ENCODE results near the gene SFT2D1. TPM values are rescaled to one million over a fixed set of nuclear protein-coding genes. Genes with fewer than 3 reads are reported as not detected.

The SFT2D1 gene
- polyA plus RNA-seq, 1 donor = 80.7 TPM

DNA sequence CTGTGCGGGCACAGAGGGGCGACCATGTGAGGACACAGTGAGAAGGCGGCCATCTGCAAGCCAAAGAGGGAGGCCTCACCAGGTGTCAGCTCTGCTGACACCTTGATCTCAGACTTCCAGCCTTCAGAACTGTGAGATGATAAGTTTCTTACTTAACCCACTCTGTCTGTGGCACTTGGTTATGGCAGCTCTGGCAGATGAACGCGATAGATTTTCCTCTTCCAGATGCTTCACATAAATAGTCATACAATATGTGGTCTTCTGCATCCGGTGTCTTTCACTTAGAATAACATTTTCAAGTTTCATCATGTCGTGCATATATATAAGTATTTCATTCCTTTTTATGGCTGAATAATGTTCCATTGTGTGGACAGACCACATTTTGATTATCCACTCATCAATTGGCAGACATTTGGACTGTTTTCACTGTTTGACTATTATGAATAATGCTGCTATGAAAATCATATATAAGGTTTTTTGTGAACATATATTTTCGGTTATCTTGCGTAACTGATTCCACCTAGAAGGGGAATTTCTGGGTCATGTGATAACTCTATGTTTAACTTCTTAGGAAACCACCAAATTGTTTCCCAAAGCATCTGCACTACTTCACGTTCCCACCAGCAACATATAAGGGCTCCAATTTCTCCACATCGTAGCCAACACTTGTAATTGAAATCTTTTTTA, 64.3 kb downstream of the SFT2D1 start:
- no peak for DNase-seq
- H3K4me1 ChIP-seq (ENCODE audit: control insufficient read depth, insufficient read depth, low read length) = no peaks in the 10 kb centered on the region
- no peak overlapping the region for H3K4me3 ChIP-seq (ENCODE audit: low read length)
- H3K9me3 ChIP-seq (ENCODE audit: control insufficient read depth, low read depth, low read length) = no peaks in the 10 kb centered on the region
- H3K36me3 ChIP-seq (ENCODE audit: control insufficient read depth, insufficient read depth, low read length) = no peaks in the 10 kb centered on the region
- H3K27me3 ChIP-seq (ENCODE audit: control insufficient read depth, insufficient read depth, low read length) = peaks cover 20% of the 10 kb centered on the region
- no peak overlapping the region for H3K27ac ChIP-seq (ENCODE audit: low read length)
- WGBS (ENCODE audit: insufficient coverage, low lambda C conversion rate) = 100% methylated on average over 1 of the region's 11 CpGs

DNA sequence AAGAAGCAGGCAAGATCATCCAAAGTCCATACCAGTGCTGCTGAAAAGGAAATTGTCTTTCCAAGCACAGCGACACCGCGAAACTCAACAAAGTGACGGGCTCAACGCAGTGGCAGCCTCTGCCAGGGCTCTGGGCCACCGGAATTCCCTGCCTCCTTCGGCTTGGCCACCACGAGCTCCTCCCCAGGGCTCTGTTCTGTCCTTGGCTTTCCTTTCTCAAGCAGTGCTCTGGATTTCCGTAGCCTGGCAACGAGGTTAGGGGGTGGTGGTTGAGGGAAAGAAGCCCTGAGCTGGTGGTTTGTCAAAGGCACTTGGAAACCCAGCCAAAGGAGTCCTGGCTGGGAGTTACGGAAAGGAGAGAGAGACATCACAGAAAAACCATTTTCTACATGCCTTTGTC, 65.3 kb downstream of the SFT2D1 start:
- 100% methylated on average over 1 of the region's 11 CpGs for WGBS (ENCODE audit: insufficient coverage, low lambda C conversion rate)
- no peak for DNase-seq
- Histone ChIP-seq H3K4me1 (ENCODE audit: control insufficient read depth, insufficient read depth, low read length) (no peaks in the 10 kb centered on the region), H3K36me3 (ENCODE audit: control insufficient read depth, insufficient read depth, low read length) (no peaks in the 10 kb centered on the region), H3K27me3 (ENCODE audit: control insufficient read depth, insufficient read depth, low read length) (peaks cover 20% of the 10 kb centered on the region), H3K27ac (ENCODE audit: low read length) (no peak overlapping the region), H3K9me3 (ENCODE audit: control insufficient read depth, low read depth, low read length) (no peaks in the 10 kb centered on the region), H3K4me3 (ENCODE audit: low read length) (no peak overlapping the region)

DNA sequence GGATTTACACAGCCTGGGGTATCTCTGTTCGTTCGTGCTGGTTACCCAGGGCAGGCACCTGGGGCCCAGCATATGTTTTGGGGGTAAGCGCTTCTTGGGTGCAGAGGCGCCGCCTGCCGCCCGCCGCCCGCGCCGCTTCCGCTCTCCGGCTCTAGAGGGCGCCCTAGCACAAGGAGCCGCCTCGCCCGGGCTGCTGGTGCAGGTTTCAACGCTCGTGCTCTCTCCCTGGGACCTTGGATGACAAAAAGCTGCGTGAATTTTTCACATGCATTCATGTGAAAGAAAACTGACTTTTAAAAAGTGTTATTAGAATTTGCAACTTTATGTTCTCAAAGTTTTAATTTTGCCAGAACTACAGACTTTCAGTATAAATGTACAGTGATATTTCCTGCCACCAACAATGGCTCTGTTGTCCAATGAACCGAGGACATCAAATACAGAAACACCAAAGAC, 66.6 kb downstream of the SFT2D1 start:
- no peaks in the 10 kb centered on the region for H3K36me3 ChIP-seq (ENCODE audit: control insufficient read depth, insufficient read depth, low read length)
- no peaks in the 10 kb centered on the region for H3K9me3 ChIP-seq (ENCODE audit: control insufficient read depth, low read depth, low read length)
- H3K4me3 ChIP-seq (ENCODE audit: low read length) = no peak overlapping the region
- no peaks in the 10 kb centered on the region for H3K4me1 ChIP-seq (ENCODE audit: control insufficient read depth, insufficient read depth, low read length)
- H3K27ac ChIP-seq (ENCODE audit: low read length) = no peak overlapping the region
- peaks cover 20% of the 10 kb centered on the region for H3K27me3 ChIP-seq (ENCODE audit: control insufficient read depth, insufficient read depth, low read length)
- WGBS (ENCODE audit: insufficient coverage, low lambda C conversion rate) = no CpG with 5 or more reads among the region's 21 CpGs
- peak; percentile 29 to 49 for DNase-seq

GRCh38 chr6:166274739-166275370, 67.5 kb downstream of the SFT2D1 start:
- no peak overlapping the region for H3K4me3 ChIP-seq (ENCODE audit: low read length)
- peaks cover 28% of the 10 kb centered on the region for H3K27me3 ChIP-seq (ENCODE audit: control insufficient read depth, insufficient read depth, low read length)
- WGBS (ENCODE audit: insufficient coverage, low lambda C conversion rate) = no CpG with 5 or more reads among the region's 13 CpGs
- H3K9me3 ChIP-seq (ENCODE audit: control insufficient read depth, low read depth, low read length) = no peaks in the 10 kb centered on the region
- H3K4me1 ChIP-seq (ENCODE audit: control insufficient read depth, insufficient read depth, low read length) = no peaks in the 10 kb centered on the region
- no peak overlapping the region for H3K27ac ChIP-seq (ENCODE audit: low read length)
- DNase-seq = no peak
- no peaks in the 10 kb centered on the region for H3K36me3 ChIP-seq (ENCODE audit: control insufficient read depth, insufficient read depth, low read length)

GRCh38 chr6:166274163-166274562, 68.2 kb downstream of the SFT2D1 start:
- no CpG with 5 or more reads among the region's 4 CpGs for WGBS (ENCODE audit: insufficient coverage, low lambda C conversion rate)

GRCh38 chr6:166271376-166271765, 71.0 kb downstream of the SFT2D1 start:
- no peak for DNase-seq
- no CpG with 5 or more reads among the region's 9 CpGs for WGBS (ENCODE audit: insufficient coverage, low lambda C conversion rate)
- Histone ChIP-seq H3K4me3 (ENCODE audit: low read length) (no peak overlapping the region), H3K9me3 (ENCODE audit: control insufficient read depth, low read depth, low read length) (no peaks in the 10 kb centered on the region), H3K27ac (ENCODE audit: low read length) (no peak overlapping the region), H3K27me3 (ENCODE audit: control insufficient read depth, insufficient read depth, low read length) (peaks cover 49% of the 10 kb centered on the region), H3K36me3 (ENCODE audit: control insufficient read depth, insufficient read depth, low read length) (no peaks in the 10 kb centered on the region), H3K4me1 (ENCODE audit: control insufficient read depth, insufficient read depth, low read length) (no peaks in the 10 kb centered on the region)

More at GRCh38 chr6:166274163-166274562, 68.2 kb downstream of the SFT2D1 start:
- Histone ChIP-seq H3K27ac (ENCODE audit: low read length) (no peak overlapping the region), H3K4me1 (ENCODE audit: control insufficient read depth, insufficient read depth, low read length) (no peaks in the 10 kb centered on the region), H3K27me3 (ENCODE audit: control insufficient read depth, insufficient read depth, low read length) (peaks cover 34% of the 10 kb centered on the region), H3K9me3 (ENCODE audit: control insufficient read depth, low read depth, low read length) (no peaks in the 10 kb centered on the region), H3K4me3 (ENCODE audit: low read length) (no peak overlapping the region), H3K36me3 (ENCODE audit: control insufficient read depth, insufficient read depth, low read length) (no peaks in the 10 kb centered on the region)
- no peak for DNase-seq

- Histone ChIP-seq H3K9me3 (ENCODE audit: control insufficient read depth, low read depth, low read length) (no peaks in the 10 kb centered on the region), H3K4me3 (ENCODE audit: low read length) (no peak overlapping the region), H3K36me3 (ENCODE audit: control insufficient read depth, insufficient read depth, low read length) (no peaks in the 10 kb centered on the region), H3K27ac (ENCODE audit: low read length) (no peak overlapping the region), H3K4me1 (ENCODE audit: control insufficient read depth, insufficient read depth, low read length) (no peaks in the 10 kb centered on the region), H3K27me3 (ENCODE audit: control insufficient read depth, insufficient read depth, low read length) (peaks cover 49% of the 10 kb centered on the region)
- WGBS (ENCODE audit: insufficient coverage, low lambda C conversion rate) = no CpG with 5 or more reads among the region's 10 CpGs
- no peak for DNase-seq
These were observed 71.5 kb downstream of the SFT2D1 start for GRCh38 chr6:166270706-166271375.

Other genes with a start within 250 kb of the SFT2D1 start
- gene TBXT, start 174.7 kb downstream of the SFT2D1 start, polyA plus RNA-seq = 0.04 TPM
- 11.3 TPM for gene PRR18, start 34.2 kb downstream of the SFT2D1 start, polyA plus RNA-seq
- gene MPC1, start 40.4 kb upstream of the SFT2D1 start, polyA plus RNA-seq = 38.8 TPM
- gene RAMACL, start 244.1 kb upstream of the SFT2D1 start, polyA plus RNA-seq = 0.30 TPM